H1 (cell line): ENCODE results near the gene PIBF1. TPM values are rescaled to one million over a fixed set of nuclear protein-coding genes. Genes with fewer than 3 reads are reported as not detected.
A peak's percentile ranks its signal among the peaks of the same experiment; 100 is the strongest.

ENCODE experiments used
- CTCF ChIA-PET: fragments of 300-600 bp; sonication (Branson Sonifier 250); formaldehyde crosslinking; loops from one replicate; lab custom pipeline; 2021; ENCODE audit not compliant: partially characterized antibody; lab: Charles Lee
- POLR2A ChIA-PET: fragments of 300-600 bp; sonication (Branson Sonifier 250); formaldehyde crosslinking; loops from one replicate; lab custom pipeline; 2021; ENCODE audit warnings: inconsistent platforms; ENCODE audit not compliant: partially characterized antibody; lab: Charles Lee
- DNase-seq, 2 experiments: peaks; one replicate each; pipeline versions ENCODE4 v3.0.0 to v3.0.0-alpha.2; 2010 to 2022; ENCODE audit warnings: low spot score in 2 of 2, low read depth in 1 of 2, mixed read lengths in 1 of 2
- FAIRE-seq: peaks from 2 replicates; lab custom pipeline; 2011; peaks lifted over from hg19 to GRCh38; lab: Jason Lieb, UNC
- H2AFZ ChIP-seq: 2 replicates; pipeline ENCODE4 v1.8.1; 2012; ENCODE audit warnings: low read length, inconsistent platforms
- H2AK5ac ChIP-seq: 2 replicates; pipeline ENCODE4 v1.6.1; 2013; ENCODE audit warnings: low read depth, low read length
- H2BK120ac ChIP-seq: replicated peaks from 2 replicates; pipeline ENCODE3; 2013; ENCODE audit warnings: low read depth, low read length, inconsistent platforms
- H2BK12ac ChIP-seq: 2 replicates; pipeline ENCODE4 v1.6.1; 2013; ENCODE audit warnings: low read depth, low read length
- H2BK15ac ChIP-seq: 2 replicates; pipeline ENCODE4 v1.6.1; 2013; ENCODE audit warnings: low read length
- H2BK20ac ChIP-seq: 2 replicates; pipeline ENCODE4 v1.6.1; 2013; ENCODE audit warnings: low read length
- H2BK5ac ChIP-seq: 2 replicates; pipeline ENCODE4 v1.6.1; 2013; ENCODE audit warnings: low read depth, low read length
- H3K14ac ChIP-seq: 2 replicates; pipeline ENCODE4 v1.6.1; 2013; ENCODE audit warnings: inconsistent platforms; ENCODE audit not compliant: insufficient read length
- H3K18ac ChIP-seq: 2 replicates; pipeline ENCODE4 v1.6.1; 2013; ENCODE audit warnings: low read length; ENCODE audit errors: extremely low read depth
- H3K23ac ChIP-seq: 2 replicates; pipeline ENCODE4 v1.6.1; 2013; ENCODE audit warnings: inconsistent platforms; ENCODE audit not compliant: insufficient read length
- H3K23me2 ChIP-seq: 2 replicates; pipeline ENCODE4 v1.6.1; 2013; ENCODE audit warnings: low read depth, low read length
- H3K27ac ChIP-seq: 2 replicates; pipeline ENCODE4 v1.6.1; 2011; ENCODE audit warnings: low read depth, low read length, inconsistent platforms
- H3K27me3 ChIP-seq, 4 experiments: replicated peaks in 1 of 4; 1 replicate in 1 of 4; 2 replicates in 3 of 4; pipeline versions ENCODE4 v1.6.1 to v1.8.1; 2011 to 2013; ENCODE audit warnings: low read length in 3 of 4, mild to moderate bottlenecking in 3 of 4, inconsistent platforms in 2 of 4, mixed read lengths in 2 of 4, moderate library complexity in 1 of 4; ENCODE audit not compliant: control insufficient read depth in 3 of 4, insufficient read depth in 3 of 4; ENCODE audit errors: extremely low read depth in 1 of 4
- H3K36me3 ChIP-seq, 4 experiments: 2 replicates each; pipeline versions ENCODE4 v1.6.1 to v1.8.1; 2011 to 2013; ENCODE audit warnings: mild to moderate bottlenecking in 4 of 4, low read length in 3 of 4, moderate library complexity in 2 of 4, control low read depth in 1 of 4, inconsistent platforms in 1 of 4; ENCODE audit not compliant: insufficient read depth in 4 of 4, control insufficient read depth in 2 of 4
- H3K4ac ChIP-seq: replicated peaks from 2 replicates; pipeline ENCODE3; 2013; ENCODE audit warnings: low read length, low read depth, mixed read lengths, inconsistent platforms; ENCODE audit not compliant: insufficient read length
- H3K4me1 ChIP-seq, 4 experiments: replicated peaks in 1 of 4; 1 replicate in 1 of 4; 2 replicates in 3 of 4; pipeline versions ENCODE4 v1.6.1 to v1.8.1; 2011 to 2013; ENCODE audit warnings: low read length in 3 of 4, inconsistent platforms in 2 of 4, mixed read lengths in 1 of 4; ENCODE audit not compliant: insufficient read depth in 4 of 4, control insufficient read depth in 3 of 4
- H3K4me2 ChIP-seq, 2 experiments: 2 replicates each; pipeline versions ENCODE4 v1.6.1 to v1.8.1; 2011 to 2013; ENCODE audit warnings: low read depth in 2 of 2, low read length in 2 of 2, control low read depth in 1 of 2, inconsistent platforms in 1 of 2, mild to moderate bottlenecking in 1 of 2; ENCODE audit not compliant: insufficient read depth in 1 of 2
- H3K4me3 ChIP-seq, 4 experiments: fragments of 200-600, 300-600 bp in 1 of 4; sonication (generic), shearing (Covaris generic), sonication (Bioruptor Twin) in 1 of 4; 2 replicates each; pipeline versions ENCODE4 v1.5.1 to v1.8.1; 2011 to 2016; ENCODE audit warnings: low read length in 4 of 4, low read depth in 3 of 4, control low read depth in 2 of 4, inconsistent platforms in 2 of 4, mild to moderate bottlenecking in 2 of 4, mixed read lengths in 1 of 4, moderate library complexity in 1 of 4; ENCODE audit not compliant: insufficient read depth in 2 of 4; ENCODE audit errors: extremely low read depth in 1 of 4
- H3K56ac ChIP-seq: replicated peaks from 2 replicates; pipeline ENCODE3; 2013; ENCODE audit warnings: low read depth, mild to moderate bottlenecking, mixed read lengths, low read length, inconsistent platforms; ENCODE audit not compliant: insufficient read length
- H3K79me1 ChIP-seq: 2 replicates; pipeline ENCODE4 v1.6.1; 2013; ENCODE audit warnings: low read depth, low read length, control low read depth
- H3K79me2 ChIP-seq, 2 experiments: 2 replicates each; pipeline versions ENCODE4 v1.6.1 to v1.8.1; 2012 to 2013; ENCODE audit warnings: low read length in 2 of 2, mild to moderate bottlenecking in 2 of 2, inconsistent platforms in 1 of 2; ENCODE audit not compliant: insufficient read depth in 2 of 2, control insufficient read depth in 1 of 2
- H3K9ac ChIP-seq, 4 experiments: replicated peaks in 1 of 4; 1 replicate in 1 of 4; 2 replicates in 3 of 4; pipeline versions ENCODE4 v1.6.1 to v1.8.1; 2011 to 2013; ENCODE audit warnings: low read depth in 3 of 4, low read length in 3 of 4, control low read depth in 2 of 4, mild to moderate bottlenecking in 2 of 4, moderate library complexity in 2 of 4, inconsistent platforms in 1 of 4; ENCODE audit errors: extremely low read depth in 1 of 4
- H3K9me3 ChIP-seq, 2 experiments: 2 replicates each; pipeline versions ENCODE4 v1.6.1 to v1.8.1; 2012 to 2013; ENCODE audit warnings: mild to moderate bottlenecking in 2 of 2, moderate library complexity in 2 of 2, control low read depth in 1 of 2, inconsistent platforms in 1 of 2, low read depth in 1 of 2, low read length in 1 of 2, mixed read lengths in 1 of 2; ENCODE audit not compliant: insufficient read depth in 2 of 2
- H4K20me1 ChIP-seq, 2 experiments: replicated peaks in 1 of 2; 2 replicates each; pipeline versions ENCODE3 to v1.8.1; 2011 to 2013; ENCODE audit warnings: inconsistent platforms in 2 of 2, low read length in 2 of 2, mild to moderate bottlenecking in 1 of 2; ENCODE audit not compliant: insufficient read depth in 2 of 2, control insufficient read depth in 1 of 2
- H4K5ac ChIP-seq: 2 replicates; pipeline ENCODE4 v1.6.1; 2013; ENCODE audit warnings: low read length, low read depth, mixed read lengths, inconsistent platforms; ENCODE audit not compliant: insufficient read length
- H4K8ac ChIP-seq: 2 replicates; pipeline ENCODE4 v1.8.0; 2013; ENCODE audit warnings: mild to moderate bottlenecking, moderate library complexity, low read length, inconsistent platforms; ENCODE audit not compliant: insufficient read depth; ENCODE audit errors: extremely low read depth
- H4K91ac ChIP-seq: replicated peaks from 2 replicates; pipeline ENCODE3; 2013; ENCODE audit warnings: low read length, mixed read lengths, inconsistent platforms; ENCODE audit not compliant: insufficient read length
- BACH1 ChIP-seq: IDR thresholded peaks from 2 replicates; pipeline ENCODE4 v1.6.1; 2012; ENCODE audit warnings: low read length, improper control_type of control experiment
- CTCF ChIP-seq, 3 experiments: IDR thresholded peaks; 1 replicate in 2 of 3; 2 replicates in 1 of 3; pipeline versions ENCODE4 v1.5.1 to v1.6.1; 2011; ENCODE audit warnings: low read length in 3 of 3, mild to moderate bottlenecking in 3 of 3, inconsistent platforms in 2 of 3, low read depth in 1 of 3, moderate library complexity in 1 of 3; ENCODE audit not compliant: insufficient read depth in 1 of 3; ENCODE audit errors: control extremely low read depth in 1 of 3
- JUND ChIP-seq: IDR thresholded peaks from 2 replicates; pipeline ENCODE4 v1.6.1; 2011; ENCODE audit warnings: mild to moderate bottlenecking, improper control_type of control experiment, low read length
- RAD21 ChIP-seq, 2 experiments: IDR thresholded peaks in 1 of 2; conservative IDR thresholded peaks in 1 of 2; 2 replicates each; pipeline ENCODE4 v1.6.1; 2011; ENCODE audit warnings: low read depth in 2 of 2, low read length in 2 of 2, improper control_type of control experiment in 1 of 2, inconsistent platforms in 1 of 2, mild to moderate bottlenecking in 1 of 2, moderate library complexity in 1 of 2
- RFX5 ChIP-seq: IDR thresholded peaks from 2 replicates; pipeline ENCODE4 v1.6.1; 2011; ENCODE audit warnings: low read depth, low read length, improper control_type of control experiment, borderline replicate concordance
- RNF2 ChIP-seq: fragments of 200-900, 300-1000 bp; sonication (generic); IDR thresholded peaks from 2 replicates; pipeline ENCODE4 v1.7.1; 2016; ENCODE audit warnings: borderline replicate concordance, low read depth, mild to moderate bottlenecking, antibody characterized with exemption, low read length; ENCODE audit not compliant: poor library complexity, severe bottlenecking; ENCODE audit errors: missing control alignments
- SP2 ChIP-seq: IDR thresholded peaks from 2 replicates; pipeline ENCODE4 v1.6.1; 2012; ENCODE audit warnings: mild to moderate bottlenecking, low read length, inconsistent platforms
- SP4 ChIP-seq: IDR thresholded peaks from 2 replicates; pipeline ENCODE4 v1.6.1; 2012; ENCODE audit warnings: low read length, inconsistent platforms
- TAF1 ChIP-seq: IDR thresholded peaks from 2 replicates; pipeline ENCODE4 v1.6.1; 2011; ENCODE audit warnings: mild to moderate bottlenecking, low read depth, low read length
- WGBS, 2 experiments: shearing (Covaris generic) in 1 of 2; methylation state at CpG; one replicate each; pipeline versions ENCODE4 v1.1.6 to v1.1.7; 2013 to 2015; ENCODE audit warnings: low lambda C conversion rate in 2 of 2, mixed read lengths in 2 of 2, inconsistent platforms in 1 of 2, low coverage in 1 of 2, missing lambda C conversion rate in 1 of 2; ENCODE audit not compliant: insufficient replicate concordance in 2 of 2, insufficient coverage in 1 of 2, insufficient read length in 1 of 2; ENCODE audit errors: extremely low coverage in 1 of 2, missing lambda C conversion rate in 1 of 2; 5-methylcytosine and 5-hydroxymethylcytosine counted together
- polyA plus RNA-seq, 7 experiments: library from polyadenylated mRNA; depleted of rRNA in 3 of 7; stranded (reverse) in 5 of 7; unstranded in 2 of 7; fragments of >200 nt in 5 of 7; fragments of 200-250 nt in 2 of 7; gene quantifications; 1 replicate in 5 of 7; 2 replicates in 1 of 7; 4 replicates in 1 of 7; pipeline versions ENCODE4 v1.2.1 to v1.2.3, GENCODE V29; 2011 to 2013; ENCODE audit warnings: missing spikeins in 2 of 7, mixed read lengths in 2 of 7
- total RNA-seq: library from RNA; stranded (reverse); fragmentation: NEBNext Ultra II Directional; extraction: Animal tissue kit (Norgen Biotek cat#: 25700); gene quantifications from 2 replicates; pipeline ENCODE4 v1.2.1, GENCODE V29; 2021

The PIBF1 gene
- total and polyA plus RNA-seq, 2 of the 8 experiments (the other 6 are each of a cell fraction or from before 2014, with no cell fraction given) = 1.1 to 13.2 TPM

GRCh38 chr13:72952529-72953141 lies 170.7 kb downstream of the PIBF1 start:
- Histone ChIP-seq H2BK12ac (no peak overlapping the region), H3K56ac (no peak overlapping the region), H3K79me2 (no peaks in the 10 kb centered on the region), H2BK5ac (no peak overlapping the region), H3K4me2 (no peak overlapping the region), H3K27ac (no peak overlapping the region), H3K79me1 (no peaks in the 10 kb centered on the region), H3K36me3 (peaks cover 0 to 2% (median 0%) of the 10 kb centered on the region in 4 experiments; a peak in 1 of 8 replicates), H4K5ac (no peak overlapping the region), H3K23ac (no peak overlapping the region), H2AFZ (no peak overlapping the region), H3K18ac (no peak overlapping the region), H4K8ac (no peak overlapping the region), H4K20me1 (no peaks in the 10 kb centered on the region), H2BK15ac (no peak overlapping the region), H2BK120ac (no peak overlapping the region), H3K9ac (no peak overlapping the region), H2BK20ac (no peak overlapping the region), H3K4me3 (no peak overlapping the region), H2AK5ac (no peak overlapping the region; the same call in 1 of the 2 replicates), H3K23me2 (no peaks in the 10 kb centered on the region), H3K27me3 (no peaks in the 10 kb centered on the region), H3K14ac (no peak overlapping the region), H3K4ac (no peak overlapping the region), H4K91ac (no peak overlapping the region), H3K9me3 (no peaks in the 10 kb centered on the region), H3K4me1 (0 out of 7 replicates have a peak, but pooled peaks cover 0 to 3% (median 0%) of the 10 kb centered on the region in 4 experiments)
- FAIRE-seq (no peak), DNase-seq (no peak)
- POLR2A ChIA-PET = no interaction called here
- TF ChIP-seq RFX5 = no peak
- TF ChIP-seq BACH1 = no peak
- TF ChIP-seq SP2 = no peak
- TF ChIP-seq JUND = no peak
- TF ChIP-seq RNF2 = no peak
- peak in 2 of 3 experiments; percentile 28 to 37; a peak in 2 of 4 replicates for TF ChIP-seq CTCF (IDR thresholded peaks at IDR 0.05; ENCODE audit: control extremely low read depth in 1 of 3, insufficient read depth in 1 of 3, low read depth in 1 of 3, low read length in 3 of 3)
- no peak for TF ChIP-seq TAF1
- TF ChIP-seq RAD21 (IDR thresholded peaks at IDR 0.05 in 1 of 2, conservative IDR thresholded peaks at IDR 0.05 in 1 of 2; ENCODE audit: low read depth in 2 of 2, low read length in 2 of 2) = peak; percentile 41 to 51
- TF ChIP-seq SP4 = no peak
- WGBS, 2 experiments = 81% methylated on average over 1 of the region's 1 CpG; no CpG with 5 or more reads in 1 of the 2 experiments
- CTCF ChIA-PET = interaction anchor here (0.6 to 2.5 kb wide), 16 partner anchors 11 to 257 kb away, joined by 3 to 8 read pairs (median 4); no protein-coding TSS in a partner anchor
